Activated naive CD4-positive, alpha-beta T cell treated with anti-CD3 and anti-CD28 coated beads, Interleukin-2, amount 50 U/mL, for 24 hours (primary cell): ENCODE data around the gene TEPSIN.
A peak's percentile ranks its signal among the peaks of the same experiment; 100 is the strongest.

ENCODE experiments used
- H3K27ac Mint-ChIP-seq: one replicate; pipeline ENCODE4 v1.8.0; 2021; ENCODE audit warnings: mild to moderate bottlenecking, mixed read lengths
- H3K27me3 Mint-ChIP-seq: one replicate; pipeline ENCODE4 v1.8.0; 2021; ENCODE audit warnings: mixed read lengths
- H3K36me3 Mint-ChIP-seq: one replicate; pipeline ENCODE4 v1.8.0; 2021; ENCODE audit warnings: mixed read lengths
- H3K4me1 Mint-ChIP-seq: one replicate; pipeline ENCODE4 v1.8.0; 2021; ENCODE audit warnings: mixed read lengths
- H3K4me3 Mint-ChIP-seq: one replicate; pipeline ENCODE4 v1.8.0; 2021; ENCODE audit warnings: mild to moderate bottlenecking, mixed read lengths
- H3K9me3 Mint-ChIP-seq: one replicate; pipeline ENCODE4 v1.8.0; 2021; ENCODE audit warnings: mixed read lengths

The TEPSIN gene

GRCh38 chr17:81246679-81247338 lies 8.0 kb upstream of the TEPSIN start:
- Mint-ChIP-seq H3K27ac (no peak overlapping the region), H3K4me3 (no peak overlapping the region), H3K4me1 (peaks cover 10% of the 10 kb centered on the region), H3K27me3 (no peaks in the 10 kb centered on the region), H3K36me3 (peaks cover 1% of the 10 kb centered on the region), H3K9me3 (no peaks in the 10 kb centered on the region)

- Mint-ChIP-seq H3K36me3 (peaks cover 1% of the 10 kb centered on the region), H3K4me3 (no peak overlapping the region), H3K9me3 (no peaks in the 10 kb centered on the region)
These were observed 7.5 kb upstream of the TEPSIN start for GRCh38 chr17:81246343-81246670.

GRCh38 chr17:81245665-81246342 lies 6.9 kb upstream of the TEPSIN start:
- no peak overlapping the region for H3K27ac Mint-ChIP-seq
- H3K36me3 Mint-ChIP-seq: peaks cover 1% of the 10 kb centered on the region
- H3K9me3 Mint-ChIP-seq: no peaks in the 10 kb centered on the region
- no peak overlapping the region for H3K4me3 Mint-ChIP-seq
- H3K4me1 Mint-ChIP-seq: peaks cover 20% of the 10 kb centered on the region
- no peaks in the 10 kb centered on the region for H3K27me3 Mint-ChIP-seq

More at GRCh38 chr17:81246343-81246670, 7.5 kb upstream of the TEPSIN start:
- peaks cover 15% of the 10 kb centered on the region for H3K4me1 Mint-ChIP-seq
- no peak overlapping the region for H3K27ac Mint-ChIP-seq
- H3K27me3 Mint-ChIP-seq: no peaks in the 10 kb centered on the region

- H3K9me3 Mint-ChIP-seq: no peaks in the 10 kb centered on the region
- peaks cover 1% of the 10 kb centered on the region for H3K36me3 Mint-ChIP-seq
- no peaks in the 10 kb centered on the region for H3K27me3 Mint-ChIP-seq
- H3K4me3 Mint-ChIP-seq: no peak overlapping the region
- peaks cover 24% of the 10 kb centered on the region for H3K4me1 Mint-ChIP-seq
- H3K27ac Mint-ChIP-seq: no peak overlapping the region
These were observed 6.3 kb upstream of the TEPSIN start for GRCh38 chr17:81245024-81245664.

GRCh38 chr17:81244358-81245023 lies 5.6 kb upstream of the TEPSIN start:
- Mint-ChIP-seq H3K4me3 (no peak overlapping the region), H3K9me3 (no peaks in the 10 kb centered on the region), H3K27ac (no peak overlapping the region)

GRCh38 chr17:81243333-81243664 lies 4.4 kb upstream of the TEPSIN start:
- Mint-ChIP-seq H3K36me3 (no peaks in the 10 kb centered on the region), H3K4me1 (peaks cover 27% of the 10 kb centered on the region)

More at GRCh38 chr17:81244358-81245023, 5.6 kb upstream of the TEPSIN start:
- Mint-ChIP-seq H3K4me1 (peaks cover 27% of the 10 kb centered on the region), H3K36me3 (no peaks in the 10 kb centered on the region), H3K27me3 (no peaks in the 10 kb centered on the region)

GRCh38 chr17:81242421-81243332 lies 3.8 kb upstream of the TEPSIN start:
- Mint-ChIP-seq H3K4me1 (peaks cover 31% of the 10 kb centered on the region), H3K27ac (no peak overlapping the region), H3K36me3 (no peaks in the 10 kb centered on the region), H3K4me3 (peak overlapping the region; percentile 33), H3K27me3 (no peaks in the 10 kb centered on the region), H3K9me3 (no peaks in the 10 kb centered on the region)

More at GRCh38 chr17:81243333-81243664, 4.4 kb upstream of the TEPSIN start:
- no peaks in the 10 kb centered on the region for H3K9me3 Mint-ChIP-seq
- no peak overlapping the region for H3K27ac Mint-ChIP-seq
- H3K4me3 Mint-ChIP-seq: no peak overlapping the region
- H3K27me3 Mint-ChIP-seq: no peaks in the 10 kb centered on the region

- peak overlapping the region; percentile 47 for H3K4me3 Mint-ChIP-seq
- no peaks in the 10 kb centered on the region for H3K27me3 Mint-ChIP-seq
- no peaks in the 10 kb centered on the region for H3K9me3 Mint-ChIP-seq
- no peak overlapping the region for H3K27ac Mint-ChIP-seq
- H3K4me1 Mint-ChIP-seq: peaks cover 38% of the 10 kb centered on the region
- H3K36me3 Mint-ChIP-seq: no peaks in the 10 kb centered on the region
These were observed 3.0 kb upstream of the TEPSIN start for GRCh38 chr17:81241648-81242420.

GRCh38 chr17:81241203-81241602 lies 2.3 kb upstream of the TEPSIN start:
- Mint-ChIP-seq H3K4me1 (peaks cover 40% of the 10 kb centered on the region), H3K9me3 (no peaks in the 10 kb centered on the region), H3K4me3 (peak overlapping the region; percentile 95), H3K36me3 (no peaks in the 10 kb centered on the region), H3K27ac (no peak overlapping the region), H3K27me3 (no peaks in the 10 kb centered on the region)

GRCh38 chr17:81240761-81241160 lies 1.9 kb upstream of the TEPSIN start:
- no peaks in the 10 kb centered on the region for H3K27me3 Mint-ChIP-seq
- peaks cover 44% of the 10 kb centered on the region for H3K4me1 Mint-ChIP-seq
- H3K9me3 Mint-ChIP-seq: no peaks in the 10 kb centered on the region
- H3K27ac Mint-ChIP-seq: no peak overlapping the region
- peak overlapping the region; percentile 95 for H3K4me3 Mint-ChIP-seq
- H3K36me3 Mint-ChIP-seq: no peaks in the 10 kb centered on the region

GRCh38 chr17:81239714-81240555 lies 1.1 kb upstream of the TEPSIN start:
- Mint-ChIP-seq H3K4me1 (peaks cover 49% of the 10 kb centered on the region), H3K9me3 (no peaks in the 10 kb centered on the region), H3K4me3 (peak overlapping the region; percentile 95), H3K27ac (peak overlapping the region; percentile 89), H3K27me3 (no peaks in the 10 kb centered on the region), H3K36me3 (no peaks in the 10 kb centered on the region)

GRCh38 chr17:81238490-81238814 lies 403 bp downstream of the TEPSIN start:
- Mint-ChIP-seq H3K9me3 (no peaks in the 10 kb centered on the region), H3K27me3 (no peaks in the 10 kb centered on the region), H3K4me1 (peaks cover 50% of the 10 kb centered on the region), H3K36me3 (no peaks in the 10 kb centered on the region), H3K4me3 (peak overlapping the region; percentile 83), H3K27ac (no peak overlapping the region)

- H3K4me1 Mint-ChIP-seq: peaks cover 50% of the 10 kb centered on the region
- H3K27ac Mint-ChIP-seq: no peak overlapping the region
- no peaks in the 10 kb centered on the region for H3K9me3 Mint-ChIP-seq
- H3K4me3 Mint-ChIP-seq: peak overlapping the region; percentile 83
- no peaks in the 10 kb centered on the region for H3K27me3 Mint-ChIP-seq
- no peaks in the 10 kb centered on the region for H3K36me3 Mint-ChIP-seq
These were observed 1.0 kb downstream of the TEPSIN start for GRCh38 chr17:81237591-81238489.
